ENCODE results near the gene ITCH. TPM values are rescaled to one million over a fixed set of nuclear protein-coding genes. Genes with fewer than 3 reads are reported as not detected.
"Not testable (repeated sequence)": the region's sequence is repeated elsewhere in the genome, so short reads cannot be mapped to it uniquely, and the experiment has no call there.

ITCH gene
- total RNA-seq, 4 donors from 2014 or later: 50.3 to 67.6 (median 55.2) TPM

DNA sequence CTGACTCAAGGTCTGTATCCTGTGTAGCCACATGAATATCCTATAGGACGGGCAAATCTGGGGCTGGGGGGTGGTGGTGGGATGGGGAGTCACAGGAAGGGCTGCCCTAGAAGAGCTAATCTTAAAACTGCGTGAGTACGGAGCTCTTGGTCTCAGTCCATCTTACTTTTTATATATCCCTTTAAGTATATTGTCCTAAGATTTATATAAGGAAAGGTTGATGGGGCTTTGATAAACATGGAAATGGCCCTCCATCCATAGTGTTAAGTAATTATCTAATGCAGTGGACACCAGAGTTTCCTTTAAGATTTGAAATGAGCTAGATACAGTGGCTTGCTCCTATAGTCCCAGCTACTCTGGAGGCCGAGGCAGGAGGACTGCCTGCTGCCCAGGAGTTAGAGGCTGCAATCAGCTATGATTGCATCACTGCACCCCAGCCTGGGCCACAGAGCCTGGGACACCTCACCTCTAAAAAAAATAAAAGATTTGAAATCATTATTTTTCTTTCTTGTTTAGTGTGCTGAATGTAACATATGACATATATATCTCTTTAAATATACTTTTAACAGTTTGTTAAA lies 128.9 kb downstream of the ITCH start:
- ATAC-seq (ENCODE audit: low FRiP score): no peak

DNA sequence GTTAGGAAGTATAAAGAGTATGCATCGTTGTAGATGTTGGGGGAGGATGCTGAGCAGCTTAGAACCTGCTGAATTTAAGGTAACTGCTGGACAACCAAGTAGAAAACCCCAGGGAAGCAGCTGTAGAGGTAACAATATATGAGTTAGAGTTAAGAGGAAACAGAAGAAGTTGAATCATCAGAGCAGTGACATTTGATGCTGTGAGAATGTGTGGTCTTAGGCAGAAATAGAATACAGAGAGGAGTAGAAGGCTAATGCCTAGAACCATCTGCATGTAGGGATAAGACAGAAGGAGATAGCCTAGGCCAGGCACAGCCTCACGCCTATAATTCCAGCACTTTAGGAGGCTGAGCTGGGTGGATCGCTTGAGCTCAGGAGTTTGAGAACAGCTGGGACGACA lies 130.6 kb downstream of the ITCH start:
- TF ChIP-seq, protein P1, sequence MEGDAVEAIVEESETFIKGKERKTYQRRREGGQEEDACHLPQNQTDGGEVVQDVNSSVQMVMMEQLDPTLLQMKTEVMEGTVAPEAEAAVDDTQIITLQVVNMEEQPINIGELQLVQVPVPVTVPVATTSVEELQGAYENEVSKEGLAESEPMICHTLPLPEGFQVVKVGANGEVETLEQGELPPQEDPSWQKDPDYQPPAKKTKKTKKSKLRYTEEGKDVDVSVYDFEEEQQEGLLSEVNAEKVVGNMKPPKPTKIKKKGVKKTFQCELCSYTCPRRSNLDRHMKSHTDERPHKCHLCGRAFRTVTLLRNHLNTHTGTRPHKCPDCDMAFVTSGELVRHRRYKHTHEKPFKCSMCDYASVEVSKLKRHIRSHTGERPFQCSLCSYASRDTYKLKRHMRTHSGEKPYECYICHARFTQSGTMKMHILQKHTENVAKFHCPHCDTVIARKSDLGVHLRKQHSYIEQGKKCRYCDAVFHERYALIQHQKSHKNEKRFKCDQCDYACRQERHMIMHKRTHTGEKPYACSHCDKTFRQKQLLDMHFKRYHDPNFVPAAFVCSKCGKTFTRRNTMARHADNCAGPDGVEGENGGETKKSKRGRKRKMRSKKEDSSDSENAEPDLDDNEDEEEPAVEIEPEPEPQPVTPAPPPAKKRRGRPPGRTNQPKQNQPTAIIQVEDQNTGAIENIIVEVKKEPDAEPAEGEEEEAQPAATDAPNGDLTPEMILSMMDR (IDR thresholded peaks at IDR 0.05): no peak
- DNase-seq (ENCODE audit: low spot score) (no peak), ATAC-seq (ENCODE audit: low FRiP score) (no peak)

More for the DNA sequence above, 128.9 kb downstream of the ITCH start:
- TF ChIP-seq, protein P1 (IDR thresholded peaks at IDR 0.05): no peak
- no peak for DNase-seq (ENCODE audit: low spot score)

DNA sequence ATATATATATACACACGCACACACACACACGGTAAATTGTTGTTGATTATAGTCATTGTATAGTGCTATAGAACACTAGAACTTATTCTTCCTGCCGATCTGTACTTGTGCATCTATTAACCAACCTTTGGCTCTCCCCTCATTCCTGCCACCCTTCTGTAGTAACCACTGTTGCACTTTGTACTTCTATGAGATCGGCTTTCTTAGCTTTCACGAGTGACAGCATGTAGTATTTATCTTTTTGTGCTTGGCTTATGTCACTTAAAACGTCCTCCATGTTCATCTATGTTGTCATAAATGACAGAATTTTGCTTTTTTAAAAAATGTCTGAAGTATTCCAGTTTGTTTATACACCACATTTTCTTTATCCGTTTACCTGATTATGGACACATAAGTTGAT lies 132.2 kb downstream of the ITCH start:
- ATAC-seq (ENCODE audit: low FRiP score): no peak
- TF ChIP-seq, protein P1 (IDR thresholded peaks at IDR 0.05): no peak
- no peak for DNase-seq (ENCODE audit: low spot score)

DNA sequence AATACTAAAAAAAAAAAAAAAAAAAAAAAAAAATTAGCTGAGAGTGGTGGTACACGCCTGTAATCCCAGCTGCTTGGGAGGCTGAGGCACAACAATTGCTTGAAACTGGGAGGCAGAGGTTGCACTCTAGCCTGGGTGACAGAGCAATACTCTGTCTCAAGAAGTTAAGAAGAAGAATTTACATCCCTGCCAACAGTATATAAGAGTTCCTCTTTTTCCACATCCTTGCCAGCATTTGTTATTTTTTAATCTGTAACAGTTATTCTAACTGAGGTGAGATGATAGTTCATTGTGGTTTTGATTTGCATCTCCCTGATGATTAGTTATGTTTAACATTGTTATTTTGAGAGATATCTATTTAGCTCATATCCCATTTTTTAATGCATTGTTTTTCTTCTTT lies 132.8 kb downstream of the ITCH start:
- TF ChIP-seq, protein P1 (IDR thresholded peaks at IDR 0.05): no peak
- ATAC-seq (ENCODE audit: low FRiP score) (no peak), DNase-seq (ENCODE audit: low spot score) (no peak)

DNA sequence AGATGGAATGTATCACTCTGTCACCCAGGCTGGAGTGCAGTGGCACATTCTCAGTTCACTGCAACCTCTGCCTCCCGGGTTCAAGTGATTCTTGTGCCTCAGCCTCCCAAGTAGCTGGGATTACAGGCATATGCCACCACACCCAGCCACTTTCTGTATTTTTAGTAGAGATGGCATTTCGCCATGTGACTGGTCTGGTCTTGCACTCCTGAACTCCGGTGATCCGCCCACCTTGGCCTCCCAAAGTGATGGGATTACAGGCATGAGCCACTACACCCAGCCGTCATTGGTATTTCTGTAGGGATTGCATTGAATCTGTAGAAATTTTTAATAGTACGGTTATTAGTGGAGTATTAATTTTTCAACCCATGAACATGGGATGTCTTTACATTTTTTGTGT lies 134.5 kb downstream of the ITCH start:
- ATAC-seq (ENCODE audit: low FRiP score); DNase-seq (ENCODE audit: low spot score): not testable (repeated sequence)

DNA sequence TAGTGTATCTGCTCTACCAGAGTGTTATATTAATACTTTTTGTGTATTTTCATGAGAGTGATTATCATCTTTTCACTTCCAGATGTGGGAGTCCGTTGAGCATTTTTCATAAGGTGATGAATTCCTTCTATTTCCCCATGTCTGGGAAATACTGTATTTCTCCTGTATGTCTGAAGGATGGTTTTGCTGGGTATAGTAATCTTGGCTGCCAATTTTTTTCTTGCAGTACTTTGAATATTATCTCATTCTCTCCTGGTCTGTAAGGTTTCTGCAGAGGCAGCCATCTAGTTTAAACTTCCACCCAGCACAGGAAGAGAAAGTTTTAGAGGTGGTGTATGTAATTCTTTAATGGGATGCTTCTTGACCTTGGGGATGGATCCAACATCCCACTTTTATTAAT lies 137.8 kb downstream of the ITCH start:
- DNase-seq (ENCODE audit: low spot score) (no peak), ATAC-seq (ENCODE audit: low FRiP score) (no peak)
- TF ChIP-seq, protein P1 (IDR thresholded peaks at IDR 0.05): no peak

DNA sequence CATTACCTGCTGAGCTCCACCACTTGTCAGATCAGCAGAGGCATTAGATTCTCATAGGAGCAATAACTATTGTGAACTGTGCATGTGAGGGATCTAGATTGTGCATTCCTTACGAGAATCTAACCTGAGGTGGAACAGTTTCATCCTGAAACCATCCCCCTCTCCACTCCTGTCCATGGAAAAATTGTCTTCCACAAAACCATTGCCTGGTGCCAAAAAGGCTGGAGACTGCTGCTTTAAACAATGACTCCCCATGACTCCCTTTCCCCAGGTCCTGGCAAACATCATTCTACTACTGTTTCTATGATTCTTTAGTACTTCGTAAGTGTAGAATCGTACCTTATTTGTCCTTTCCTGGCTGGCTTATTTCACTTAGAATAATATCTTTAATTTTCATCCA lies 143.4 kb downstream of the ITCH start:
- TF ChIP-seq, protein P1 (IDR thresholded peaks at IDR 0.05): no peak
- DNase-seq (ENCODE audit: low spot score): no peak
- ATAC-seq (ENCODE audit: low FRiP score): no peak

Measured in omental fat pad (tissue), 4 donors.